Ovary (tissue), 3 donors: ENCODE results near the gene NFE2L1.
"Not testable (repeated sequence)": the region's sequence is repeated elsewhere in the genome, so short reads cannot be mapped to it uniquely, and the experiment has no call there.

Experiments
- POLR2A ChIP-seq: fragments of 450-650 bp; IDR thresholded peaks from one replicate; pipeline ENCODE4 v1.6.1; 2017; ENCODE audit warnings: antibody characterized with exemption, mild to moderate bottlenecking, moderate library complexity
- TF ChIP-seq, protein P1 (sequence below), 3 donors: fragments of 450-650 bp in 2 of 3; fragments of 200-600 bp in 1 of 3; IDR thresholded peaks; one replicate each; pipeline versions ENCODE4 v1.5.1 to v1.8.0; 2016 to 2022; ENCODE audit warnings: antibody characterized with exemption in 3 of 3, mild to moderate bottlenecking in 1 of 3
- donor health status: DM: no; HTN: no; CAD: no.

DNA sequence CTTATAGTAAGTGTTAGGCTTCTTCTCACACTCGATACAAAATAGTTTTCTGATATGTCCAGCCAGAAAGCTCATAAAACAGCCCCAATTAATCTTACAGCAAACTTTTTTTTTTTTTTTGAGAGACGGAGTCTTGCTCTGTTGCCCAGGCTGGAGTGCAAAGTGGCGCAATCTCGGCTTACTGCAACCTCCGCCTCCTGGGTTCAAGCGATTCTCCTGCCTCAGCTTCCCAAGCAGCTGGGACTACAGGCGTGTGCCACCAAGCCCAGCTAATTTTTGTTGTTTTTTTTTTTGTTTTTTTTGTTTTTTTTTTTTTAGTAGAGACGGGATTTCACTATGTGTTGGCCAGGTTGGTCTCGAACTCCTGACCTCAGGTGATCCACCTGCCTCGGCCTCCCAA is 29.0 kb downstream of the NFE2L1 start:
- TF ChIP-seq, protein P1, sequence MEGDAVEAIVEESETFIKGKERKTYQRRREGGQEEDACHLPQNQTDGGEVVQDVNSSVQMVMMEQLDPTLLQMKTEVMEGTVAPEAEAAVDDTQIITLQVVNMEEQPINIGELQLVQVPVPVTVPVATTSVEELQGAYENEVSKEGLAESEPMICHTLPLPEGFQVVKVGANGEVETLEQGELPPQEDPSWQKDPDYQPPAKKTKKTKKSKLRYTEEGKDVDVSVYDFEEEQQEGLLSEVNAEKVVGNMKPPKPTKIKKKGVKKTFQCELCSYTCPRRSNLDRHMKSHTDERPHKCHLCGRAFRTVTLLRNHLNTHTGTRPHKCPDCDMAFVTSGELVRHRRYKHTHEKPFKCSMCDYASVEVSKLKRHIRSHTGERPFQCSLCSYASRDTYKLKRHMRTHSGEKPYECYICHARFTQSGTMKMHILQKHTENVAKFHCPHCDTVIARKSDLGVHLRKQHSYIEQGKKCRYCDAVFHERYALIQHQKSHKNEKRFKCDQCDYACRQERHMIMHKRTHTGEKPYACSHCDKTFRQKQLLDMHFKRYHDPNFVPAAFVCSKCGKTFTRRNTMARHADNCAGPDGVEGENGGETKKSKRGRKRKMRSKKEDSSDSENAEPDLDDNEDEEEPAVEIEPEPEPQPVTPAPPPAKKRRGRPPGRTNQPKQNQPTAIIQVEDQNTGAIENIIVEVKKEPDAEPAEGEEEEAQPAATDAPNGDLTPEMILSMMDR (IDR thresholded peaks at IDR 0.05) = not testable (repeated sequence)
- TF ChIP-seq POLR2A = not testable (repeated sequence)
